RWPE1 (cell line): ENCODE data around the gene FNDC3A.

Experiments
- CTCF ChIA-PET: fragments of 350-600 bp; sonication (Branson Sonifier 250); formaldehyde crosslinking; extraction: SDS; loops from one replicate; lab custom pipeline; 2021; lab: Yijun Ruan, JAX
- POLR2A ChIA-PET: fragments of 400-600 bp; formaldehyde crosslinking; extraction: SDS; loops from one replicate; lab custom pipeline; 2020; ENCODE audit warnings: antibody characterized with exemption; ENCODE audit not compliant: low non-redundant PET; lab: Yijun Ruan, JAX
- DNase-seq: peaks from one replicate; pipeline ENCODE4 v3.0.0; 2012; ENCODE audit warnings: low spot score
- H3K27ac ChIP-seq: fragments of 450-650 bp; 2 replicates; pipeline ENCODE4 v1.5.1; 2017
- TF ChIP-seq, protein P1 (sequence below): fragments of 450-650 bp; conservative IDR thresholded peaks from 2 replicates; pipeline ENCODE4 v1.5.1; 2017; ENCODE audit warnings: low read depth, mild to moderate bottlenecking

The FNDC3A gene

DNA sequence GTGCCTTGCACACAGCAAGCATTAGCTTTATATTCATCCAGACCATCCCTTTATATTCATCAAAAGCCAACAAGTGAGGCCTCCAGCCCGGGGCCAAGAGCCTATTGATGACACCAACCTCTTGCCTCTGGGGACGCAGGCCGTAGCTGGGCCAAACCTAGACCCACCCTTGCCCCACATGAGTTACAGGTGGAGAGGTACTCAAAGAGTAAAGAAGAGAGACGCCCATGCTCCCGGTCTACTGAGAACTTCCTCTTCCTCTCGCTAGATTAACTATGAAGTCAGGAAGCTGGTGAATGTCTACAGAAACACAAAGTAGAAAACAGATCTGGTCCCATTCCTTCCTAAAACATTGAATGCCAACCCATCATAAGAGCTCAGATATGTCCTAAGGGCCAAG, 240.6 kb downstream of the FNDC3A start:
- H3K27ac ChIP-seq, result no peak overlapping the region
- TF ChIP-seq, protein P1, sequence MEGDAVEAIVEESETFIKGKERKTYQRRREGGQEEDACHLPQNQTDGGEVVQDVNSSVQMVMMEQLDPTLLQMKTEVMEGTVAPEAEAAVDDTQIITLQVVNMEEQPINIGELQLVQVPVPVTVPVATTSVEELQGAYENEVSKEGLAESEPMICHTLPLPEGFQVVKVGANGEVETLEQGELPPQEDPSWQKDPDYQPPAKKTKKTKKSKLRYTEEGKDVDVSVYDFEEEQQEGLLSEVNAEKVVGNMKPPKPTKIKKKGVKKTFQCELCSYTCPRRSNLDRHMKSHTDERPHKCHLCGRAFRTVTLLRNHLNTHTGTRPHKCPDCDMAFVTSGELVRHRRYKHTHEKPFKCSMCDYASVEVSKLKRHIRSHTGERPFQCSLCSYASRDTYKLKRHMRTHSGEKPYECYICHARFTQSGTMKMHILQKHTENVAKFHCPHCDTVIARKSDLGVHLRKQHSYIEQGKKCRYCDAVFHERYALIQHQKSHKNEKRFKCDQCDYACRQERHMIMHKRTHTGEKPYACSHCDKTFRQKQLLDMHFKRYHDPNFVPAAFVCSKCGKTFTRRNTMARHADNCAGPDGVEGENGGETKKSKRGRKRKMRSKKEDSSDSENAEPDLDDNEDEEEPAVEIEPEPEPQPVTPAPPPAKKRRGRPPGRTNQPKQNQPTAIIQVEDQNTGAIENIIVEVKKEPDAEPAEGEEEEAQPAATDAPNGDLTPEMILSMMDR, result no peak
- DNase-seq, result no peak
- ChIA-PET CTCF (no interaction called here), POLR2A (no interaction called here)

DNA sequence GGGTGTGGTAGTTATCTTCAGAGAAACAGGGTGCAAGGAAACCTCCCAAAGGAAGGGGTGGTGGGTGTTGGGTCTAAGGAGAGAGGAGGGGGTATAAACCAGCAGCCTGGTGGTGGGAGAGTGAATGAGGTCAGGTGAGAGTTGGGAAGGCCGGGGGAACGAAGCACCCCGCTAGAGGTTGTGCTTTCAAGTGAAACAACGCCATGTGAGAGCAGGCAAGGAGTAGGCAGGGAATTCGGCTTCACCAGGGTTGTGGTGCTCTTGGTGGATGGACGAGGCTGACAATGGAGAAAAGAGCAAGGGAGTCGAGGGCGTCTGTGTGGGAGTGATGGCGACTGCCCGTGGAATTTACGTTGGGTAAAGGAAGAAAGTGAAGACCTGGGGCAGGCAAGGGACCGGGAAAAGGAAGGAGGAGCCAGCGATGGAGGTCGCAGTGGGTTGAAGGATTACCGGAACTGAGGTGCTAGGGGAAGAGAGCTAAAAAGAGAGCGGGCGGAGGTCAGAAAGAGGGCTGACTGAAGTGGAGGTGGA, 242.3 kb downstream of the FNDC3A start:
- CTCF ChIA-PET, result no interaction called here
- POLR2A ChIA-PET, result no interaction called here

DNA sequence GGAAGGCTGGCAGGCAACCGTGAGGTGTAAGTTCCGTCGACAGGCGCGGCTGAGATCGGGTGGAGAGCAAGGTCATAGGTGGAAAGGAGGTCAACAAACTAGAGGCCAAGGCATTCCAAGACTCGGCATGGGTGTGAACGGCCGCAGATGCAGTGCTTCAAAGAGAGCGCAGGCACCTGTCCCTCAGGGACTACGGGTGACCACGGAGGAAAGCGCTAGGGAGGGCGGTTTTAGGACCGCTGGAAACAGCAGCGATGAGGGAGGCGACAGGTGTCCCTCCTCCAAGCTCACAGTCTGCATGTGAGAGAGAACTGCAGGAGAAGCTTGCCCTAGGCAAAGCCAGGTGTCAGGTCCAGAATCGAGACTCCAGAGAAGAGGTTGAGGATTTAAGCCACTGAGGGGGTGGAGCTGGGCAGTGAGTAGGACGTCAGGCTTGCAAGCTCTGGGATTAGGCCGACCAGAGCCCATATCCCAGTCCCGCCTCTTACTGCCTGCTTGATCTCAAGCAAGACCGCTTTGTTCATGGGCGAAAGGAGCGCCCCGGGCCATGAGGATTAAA, 242.9 kb downstream of the FNDC3A start:
- no peak for DNase-seq
- CTCF ChIA-PET, result no interaction called here
- no peak overlapping the region for H3K27ac ChIP-seq
- POLR2A ChIA-PET, result no interaction called here
- TF ChIP-seq, protein P1, result no peak

More for the DNA sequence above, 242.3 kb downstream of the FNDC3A start:
- DNase-seq, result no peak
- no peak overlapping the region for H3K27ac ChIP-seq
- TF ChIP-seq, protein P1, result no peak

DNA sequence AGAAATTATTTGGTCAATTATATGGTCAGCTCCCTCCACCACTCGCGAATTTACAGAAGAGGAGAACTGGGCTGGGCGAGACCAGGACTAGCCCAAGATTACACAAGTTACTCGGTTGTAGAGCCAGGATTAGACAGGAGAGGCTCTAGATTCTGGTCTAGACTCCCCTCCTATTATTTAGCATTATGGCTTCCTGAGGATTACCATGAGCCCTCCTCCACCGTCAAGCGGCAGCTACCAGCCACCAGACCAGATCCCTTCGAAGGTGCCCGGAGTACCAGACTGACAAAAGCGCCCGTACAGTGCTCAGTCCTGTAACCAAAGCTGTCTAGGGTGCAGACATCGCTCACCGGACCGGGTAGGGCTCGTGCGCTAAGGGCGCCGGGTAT, 243.9 kb downstream of the FNDC3A start:
- ChIA-PET CTCF (interaction anchor here (0.6 kb wide), 2 partner anchors 33 to 42 kb away, joined by 6 read pairs; no protein-coding TSS in a partner anchor), POLR2A (no interaction called here)
- DNase-seq, result peak; percentile 41
- TF ChIP-seq, protein P1, result no peak
- no peak overlapping the region for H3K27ac ChIP-seq

DNA sequence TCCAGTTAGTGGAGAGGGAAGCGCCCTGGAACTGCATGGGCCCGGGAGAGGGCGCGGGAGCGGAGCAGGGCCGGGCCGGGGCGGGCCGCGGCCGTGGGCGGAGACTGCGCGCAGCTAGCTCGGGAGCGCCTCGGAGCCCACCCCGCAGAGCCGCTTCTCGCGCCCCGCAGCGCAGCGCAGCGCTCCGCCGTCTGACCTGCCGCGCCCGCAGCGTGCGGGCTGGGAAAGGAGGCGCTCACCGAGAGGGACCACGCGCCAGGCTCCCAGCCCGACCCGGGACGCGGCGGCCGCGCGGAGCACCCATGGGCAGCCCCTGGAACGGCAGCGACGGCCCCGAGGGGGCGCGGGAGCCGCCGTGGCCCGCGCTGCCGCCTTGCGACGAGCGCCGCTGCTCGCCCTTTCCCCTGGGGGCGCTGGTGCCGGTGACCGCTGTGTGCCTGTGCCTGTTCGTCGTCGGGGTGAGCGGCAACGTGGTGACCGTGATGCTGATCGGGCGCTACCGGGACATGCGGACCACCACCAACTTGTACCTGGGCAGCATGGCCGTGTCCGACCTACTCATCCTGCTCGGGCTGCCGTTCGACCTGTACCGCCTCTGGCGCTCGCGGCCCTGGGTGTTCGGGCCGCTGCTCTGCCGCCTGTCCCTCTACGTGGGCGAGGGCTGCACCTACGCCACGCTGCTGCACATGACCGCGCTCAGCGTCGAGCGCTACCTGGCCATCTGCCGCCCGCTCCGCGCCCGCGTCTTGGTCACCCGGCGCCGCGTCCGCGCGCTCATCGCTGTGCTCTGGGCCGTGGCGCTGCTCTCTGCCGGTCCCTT, 244.5 kb downstream of the FNDC3A start, which contains the start of gene MLNR:
Gene MLNR (plus strand): TSS at position 303 of the 820 bp plus-strand sequence. CDS start 0 bp downstream, at position 303.
- no peak for DNase-seq
- CTCF ChIA-PET, result no interaction called here
- TF ChIP-seq, protein P1, result no peak
- H3K27ac ChIP-seq, result no peak within 1 kb of the TSS
- POLR2A ChIA-PET, result no interaction called here

DNA sequence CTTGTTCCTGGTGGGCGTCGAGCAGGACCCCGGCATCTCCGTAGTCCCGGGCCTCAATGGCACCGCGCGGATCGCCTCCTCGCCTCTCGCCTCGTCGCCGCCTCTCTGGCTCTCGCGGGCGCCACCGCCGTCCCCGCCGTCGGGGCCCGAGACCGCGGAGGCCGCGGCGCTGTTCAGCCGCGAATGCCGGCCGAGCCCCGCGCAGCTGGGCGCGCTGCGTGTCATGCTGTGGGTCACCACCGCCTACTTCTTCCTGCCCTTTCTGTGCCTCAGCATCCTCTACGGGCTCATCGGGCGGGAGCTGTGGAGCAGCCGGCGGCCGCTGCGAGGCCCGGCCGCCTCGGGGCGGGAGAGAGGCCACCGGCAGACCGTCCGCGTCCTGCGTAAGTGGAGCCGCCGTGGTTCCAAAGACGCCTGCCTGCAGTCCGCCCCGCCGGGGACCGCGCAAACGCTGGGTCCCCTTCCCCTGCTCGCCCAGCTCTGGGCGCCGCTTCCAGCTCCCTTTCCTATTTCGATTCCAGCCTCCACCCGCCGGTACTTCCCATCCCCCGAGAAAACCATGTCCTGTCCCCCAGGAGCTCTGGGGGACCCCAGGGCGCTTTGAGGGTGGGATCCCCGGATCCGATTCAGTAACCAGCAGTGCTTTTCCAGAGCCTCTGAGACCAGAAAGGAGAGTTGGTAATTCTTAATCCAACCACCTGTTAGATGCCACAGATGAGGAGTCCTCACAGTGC, 245.3 kb downstream of the FNDC3A start:
- no peak for DNase-seq
- ChIA-PET CTCF (no interaction called here), POLR2A (no interaction called here)
- no peak overlapping the region for H3K27ac ChIP-seq
- TF ChIP-seq, protein P1, result no peak
